LHCN-M2 (cell line): ENCODE measurements around the gene MARCHF9. TPM values are rescaled to one million over a fixed set of nuclear protein-coding genes. Genes with fewer than 3 reads are reported as not detected.

ENCODE experiments used
- DNase-seq: peaks from one replicate; pipeline ENCODE4 v3.0.0-alpha.2; 2012; ENCODE audit warnings: low read depth
- total RNA-seq: library from RNA; depleted of rRNA; stranded (reverse); fragments of >200 nt; gene quantifications from 2 replicates; pipeline ENCODE4 v1.2.3, GENCODE V29; 2014

The MARCHF9 gene
- total RNA-seq, 1 experiment from 2014 or later = 4.4 TPM

- no peak for DNase-seq
Observed at GRCh38 chr12:57737467-57738460, 17.1 kb upstream of the MARCHF9 start.

- no peak for DNase-seq
Observed at GRCh38 chr12:57738661-57739237, 16.2 kb upstream of the MARCHF9 start, which contains the start of gene AGAP2. Gene AGAP2, minus strand, starts transcription at chr12:57738742. Its CDS starts 496 bp downstream, at chr12:57738246.

- DNase-seq = no peak
Observed at GRCh38 chr12:57739387-57739786, 15.5 kb upstream of the MARCHF9 start.

- DNase-seq = no peak
Observed at GRCh38 chr12:57739914-57740538, 14.9 kb upstream of the MARCHF9 start.

- DNase-seq = no peak
Observed at GRCh38 chr12:57740656-57741412, 14.1 kb upstream of the MARCHF9 start.

GRCh38 chr12:57741413-57741789 is 13.5 kb upstream of the MARCHF9 start:
- DNase-seq = no peak

GRCh38 chr12:57741844-57742738 is 12.8 kb upstream of the MARCHF9 start:
- DNase-seq = no peak

- DNase-seq = no peak
Observed at GRCh38 chr12:57743769-57744168, 11.1 kb upstream of the MARCHF9 start.

- no peak for DNase-seq
Observed at GRCh38 chr12:57744194-57744776, 10.6 kb upstream of the MARCHF9 start.

GRCh38 chr12:57744777-57745484 is 10.0 kb upstream of the MARCHF9 start, which contains the start of gene TSPAN31:
Gene TSPAN31, plus strand, starts transcription at chr12:57745039. Its CDS starts 116 bp downstream, at chr12:57745155.
- DNase-seq = peak; percentile 98

- DNase-seq = no peak
Observed at GRCh38 chr12:57745485-57745881, 9.4 kb upstream of the MARCHF9 start.

GRCh38 chr12:57746025-57746424 is 8.9 kb upstream of the MARCHF9 start:
- no peak for DNase-seq

- no peak for DNase-seq
Observed at GRCh38 chr12:57749061-57749460, 5.8 kb upstream of the MARCHF9 start.

- DNase-seq = no peak
Observed at GRCh38 chr12:57750561-57751431, 4.1 kb upstream of the MARCHF9 start.

- peak; percentile 64 for DNase-seq
Observed at GRCh38 chr12:57751432-57751787, 3.5 kb upstream of the MARCHF9 start.

- DNase-seq = peak; percentile 100
Observed at GRCh38 chr12:57751788-57752667, 2.9 kb upstream of the MARCHF9 start, which contains the start of gene CDK4. Gene CDK4, minus strand, starts transcription at chr12:57752310. Its CDS starts 593 bp downstream, at chr12:57751717.

GRCh38 chr12:57752668-57753000 is 2.3 kb upstream of the MARCHF9 start:
- DNase-seq = no peak
